MM.1S (cell line): Measurements from ENCODE around the gene DRD1.

Experiments
- DNase-seq: peaks from one replicate; pipeline ENCODE4 v3.0.0-alpha.2; 2015
- H2AFZ ChIP-seq: fragments of 300-600 bp; sonication (generic); 2 replicates; pipeline ENCODE4 v1.6.0; 2016; ENCODE audit warnings: antibody characterized with exemption, low read length
- H3F3A ChIP-seq: fragments of 300-600 bp; sonication (generic); 2 replicates; pipeline ENCODE4 v1.6.1; 2016; ENCODE audit warnings: mild to moderate bottlenecking, antibody characterized with exemption, low read length, moderate library complexity, mixed read lengths; ENCODE audit not compliant: insufficient read depth
- H3K27ac ChIP-seq: fragments of 300-600 bp; sonication (generic); 2 replicates; pipeline ENCODE4 v1.5.1; 2016; ENCODE audit warnings: mild to moderate bottlenecking, low read length
- H3K27me3 ChIP-seq: fragments of 300-600 bp; sonication (generic); replicated peaks from 2 replicates; pipeline ENCODE4 v1.6.0; 2016; ENCODE audit warnings: low read length; ENCODE audit not compliant: insufficient read depth
- H3K36me3 ChIP-seq: fragments of 300-600 bp; sonication (generic); replicated peaks from 2 replicates; pipeline ENCODE4 v1.6.1; 2016; ENCODE audit warnings: mild to moderate bottlenecking, low read length, mixed read lengths; ENCODE audit not compliant: insufficient read depth
- H3K4me1 ChIP-seq: fragments of 300-600 bp; sonication (generic); 2 replicates; pipeline ENCODE4 v1.6.1; 2016; ENCODE audit warnings: low read length, mixed read lengths
- H3K4me2 ChIP-seq: fragments of 300-600 bp; sonication (generic); 2 replicates; pipeline ENCODE4 v1.6.0; 2016; ENCODE audit warnings: low read depth, low read length
- H3K4me3 ChIP-seq: fragments of 300-600 bp; sonication (generic); 2 replicates; pipeline ENCODE4 v1.5.1; 2016; ENCODE audit warnings: low read length, mixed read lengths
- H3K79me2 ChIP-seq: fragments of 300-600 bp; sonication (generic); 2 replicates; pipeline ENCODE4 v1.6.1; 2016; ENCODE audit warnings: mixed run types, low read length, mixed read lengths
- H3K9ac ChIP-seq: fragments of 300-600 bp; sonication (generic); 2 replicates; pipeline ENCODE4 v1.6.1; 2016; ENCODE audit warnings: low read length, mixed read lengths
- H3K9me2 ChIP-seq: fragments of 300-600 bp; sonication (generic); replicated peaks from 2 replicates; pipeline ENCODE4 v1.6.1; 2016; ENCODE audit warnings: mild to moderate bottlenecking, low read length, mixed read lengths; ENCODE audit not compliant: insufficient read depth
- H3K9me3 ChIP-seq: fragments of 300-600 bp; sonication (generic); replicated peaks from 2 replicates; pipeline ENCODE4 v1.6.1; 2016; ENCODE audit warnings: mild to moderate bottlenecking, low read length, mixed read lengths; ENCODE audit not compliant: insufficient read depth
- H4K20me1 ChIP-seq: fragments of 300-600 bp; sonication (generic); 2 replicates; pipeline ENCODE4 v1.6.1; 2016; ENCODE audit warnings: mild to moderate bottlenecking, low read length, moderate library complexity, mixed read lengths; ENCODE audit not compliant: insufficient read depth
- EZH2 ChIP-seq: fragments of 300-600 bp; sonication (generic); optimal IDR thresholded peaks from 2 replicates; pipeline ENCODE3; 2017; ENCODE audit warnings: low read depth, mild to moderate bottlenecking, antibody characterized with exemption, low read length, mixed read lengths
- EZH2phosphoT487 ChIP-seq: fragments of 300-600 bp; sonication (generic); IDR thresholded peaks from 2 replicates; pipeline ENCODE4 v1.6.1; 2018; ENCODE audit warnings: antibody characterized with exemption, low read length
- TF ChIP-seq, protein P1 (sequence below): fragments of 300-600 bp; sonication (generic); IDR thresholded peaks from 2 replicates; pipeline ENCODE4 v1.5.1; 2016; ENCODE audit warnings: antibody characterized with exemption, low read length, mixed read lengths

Gene DRD1

DNA sequence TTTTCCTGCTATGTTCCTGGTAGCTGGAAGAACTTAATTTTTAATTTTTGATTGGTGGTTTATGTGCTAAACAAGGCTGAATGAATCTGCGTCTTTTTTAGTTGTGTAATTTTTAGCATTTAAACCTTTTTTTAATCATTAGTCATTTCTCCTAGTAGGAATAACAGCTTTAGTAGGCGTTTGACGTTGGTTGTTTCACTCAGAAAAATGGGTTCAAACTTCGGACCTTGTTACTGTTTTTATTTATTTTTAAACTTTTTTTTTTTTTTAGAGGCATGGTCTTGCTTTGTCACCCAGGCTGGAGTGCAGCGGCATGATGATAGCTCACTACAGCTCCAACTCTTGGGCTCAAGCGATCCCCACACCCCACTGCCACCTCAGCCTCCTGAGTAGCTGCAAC, 47.2 kb upstream of the DRD1 start:
- Histone ChIP-seq H2AFZ (no peak overlapping the region), H3K9ac (no peak overlapping the region), H3K9me3 (no peaks in the 10 kb centered on the region), H3K27me3 (no peaks in the 10 kb centered on the region), H3F3A (no peaks in the 10 kb centered on the region), H3K27ac (no peak overlapping the region), H3K4me1 (no peaks in the 10 kb centered on the region), H3K9me2 (no peaks in the 10 kb centered on the region), H4K20me1 (peaks cover 34% of the 10 kb centered on the region), H3K79me2 (peaks cover 95% of the 10 kb centered on the region), H3K36me3 (peaks cover 10% of the 10 kb centered on the region), H3K4me2 (no peak overlapping the region), H3K4me3 (no peak overlapping the region)
- DNase-seq: no peak
- TF ChIP-seq, protein P1, sequence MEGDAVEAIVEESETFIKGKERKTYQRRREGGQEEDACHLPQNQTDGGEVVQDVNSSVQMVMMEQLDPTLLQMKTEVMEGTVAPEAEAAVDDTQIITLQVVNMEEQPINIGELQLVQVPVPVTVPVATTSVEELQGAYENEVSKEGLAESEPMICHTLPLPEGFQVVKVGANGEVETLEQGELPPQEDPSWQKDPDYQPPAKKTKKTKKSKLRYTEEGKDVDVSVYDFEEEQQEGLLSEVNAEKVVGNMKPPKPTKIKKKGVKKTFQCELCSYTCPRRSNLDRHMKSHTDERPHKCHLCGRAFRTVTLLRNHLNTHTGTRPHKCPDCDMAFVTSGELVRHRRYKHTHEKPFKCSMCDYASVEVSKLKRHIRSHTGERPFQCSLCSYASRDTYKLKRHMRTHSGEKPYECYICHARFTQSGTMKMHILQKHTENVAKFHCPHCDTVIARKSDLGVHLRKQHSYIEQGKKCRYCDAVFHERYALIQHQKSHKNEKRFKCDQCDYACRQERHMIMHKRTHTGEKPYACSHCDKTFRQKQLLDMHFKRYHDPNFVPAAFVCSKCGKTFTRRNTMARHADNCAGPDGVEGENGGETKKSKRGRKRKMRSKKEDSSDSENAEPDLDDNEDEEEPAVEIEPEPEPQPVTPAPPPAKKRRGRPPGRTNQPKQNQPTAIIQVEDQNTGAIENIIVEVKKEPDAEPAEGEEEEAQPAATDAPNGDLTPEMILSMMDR: no peak
- TF ChIP-seq EZH2: no peak
- TF ChIP-seq EZH2phosphoT487: no peak

DNA sequence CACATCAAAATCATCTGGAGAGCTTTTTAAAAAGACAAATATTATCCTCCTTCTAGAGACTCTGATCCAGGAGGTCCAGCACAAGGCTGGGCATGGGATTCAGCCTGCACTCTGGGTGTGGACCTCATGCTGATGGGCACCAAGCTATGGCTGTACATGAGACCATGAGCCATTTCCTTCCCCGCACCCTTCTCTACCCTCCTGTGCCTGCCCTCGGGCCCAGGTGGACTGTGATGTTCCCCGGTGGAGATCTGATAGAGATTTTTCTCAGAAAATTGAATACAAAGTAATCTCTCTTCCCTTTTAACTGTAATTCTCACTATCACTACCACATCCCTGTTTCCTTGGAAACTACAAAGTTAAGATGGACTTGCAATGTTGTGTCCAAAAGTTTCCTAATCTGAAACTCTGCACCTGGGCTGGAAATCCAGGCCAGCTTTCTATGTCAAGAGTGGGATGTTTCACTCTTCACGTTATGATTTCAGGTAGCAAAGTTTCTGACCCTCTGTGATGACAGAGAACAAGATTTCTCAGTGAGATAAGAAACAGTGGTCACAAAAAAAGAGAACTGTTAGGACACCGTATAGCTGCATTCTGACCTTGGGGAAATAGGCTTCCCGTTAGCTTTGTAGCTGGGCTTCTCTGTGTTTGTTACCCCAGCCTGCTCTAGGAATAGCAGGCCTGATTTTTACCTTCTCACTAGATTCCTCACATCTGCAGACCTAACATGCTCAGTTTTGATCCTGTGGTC, 45.9 kb upstream of the DRD1 start:
- H3K27me3 ChIP-seq: no peaks in the 10 kb centered on the region
- H3K4me2 ChIP-seq: no peak overlapping the region
- no peaks in the 10 kb centered on the region for H3K9me2 ChIP-seq
- no peaks in the 10 kb centered on the region for H3K4me1 ChIP-seq
- DNase-seq: no peak
- H3K9me3 ChIP-seq: no peaks in the 10 kb centered on the region
- no peak overlapping the region for H3K4me3 ChIP-seq
- no peak overlapping the region for H2AFZ ChIP-seq
- peaks cover 98% of the 10 kb centered on the region for H3K79me2 ChIP-seq
- H3K9ac ChIP-seq: no peak overlapping the region
- H3K36me3 ChIP-seq: peaks cover 10% of the 10 kb centered on the region
- no peaks in the 10 kb centered on the region for H3F3A ChIP-seq
- peaks cover 43% of the 10 kb centered on the region for H4K20me1 ChIP-seq
- TF ChIP-seq EZH2 (no peak), EZH2phosphoT487 (no peak)
- TF ChIP-seq, protein P1: no peak
- H3K27ac ChIP-seq: no peak overlapping the region

DNA sequence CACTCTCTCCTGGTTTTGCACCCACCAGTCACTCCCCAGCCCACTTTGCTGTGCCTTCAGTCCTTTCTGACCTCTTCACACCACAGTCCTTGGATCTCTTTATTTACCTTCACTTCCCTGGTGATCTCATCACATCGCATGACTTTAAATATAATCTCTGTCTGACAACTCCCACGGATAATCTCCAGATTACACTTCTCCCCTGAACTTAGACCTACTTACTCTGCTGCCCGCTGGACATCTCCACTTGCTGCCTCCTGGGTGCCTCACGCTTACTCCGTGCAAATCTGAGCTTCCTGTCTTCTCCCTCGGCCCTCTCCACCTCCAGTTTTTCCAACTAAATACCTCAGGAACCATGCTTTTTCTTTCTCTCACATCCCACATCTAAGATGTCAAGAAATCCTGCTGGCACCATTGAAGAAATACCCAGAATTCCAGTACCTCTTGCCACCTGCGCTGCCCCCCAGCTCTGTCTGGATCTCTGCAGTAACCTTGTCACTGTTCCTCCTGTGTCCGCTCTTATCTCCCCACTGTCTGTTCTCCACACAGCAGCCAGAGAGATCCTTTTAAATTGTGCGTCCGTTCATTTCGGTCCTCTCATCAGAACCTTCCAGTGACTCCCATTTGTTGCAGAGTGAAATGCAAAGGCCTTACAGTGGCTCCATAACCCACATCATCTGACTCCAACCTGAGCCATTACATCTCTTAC, 43.7 kb upstream of the DRD1 start:
- Histone ChIP-seq H3K36me3 (peaks cover 10% of the 10 kb centered on the region), H3K27ac (no peak overlapping the region), H3K4me3 (no peak overlapping the region), H2AFZ (no peak overlapping the region), H3K27me3 (no peaks in the 10 kb centered on the region), H3K9ac (no peak overlapping the region), H3K9me2 (no peaks in the 10 kb centered on the region), H3K79me2 (peaks cover 100% of the 10 kb centered on the region), H3K4me2 (no peak overlapping the region), H3F3A (no peaks in the 10 kb centered on the region), H3K9me3 (no peaks in the 10 kb centered on the region), H4K20me1 (peaks cover 49% of the 10 kb centered on the region), H3K4me1 (no peaks in the 10 kb centered on the region)
- no peak for DNase-seq
- TF ChIP-seq EZH2phosphoT487 (no peak), EZH2 (no peak)
- TF ChIP-seq, protein P1: no peak
